Smooth muscle cell of bladder (primary cell): ENCODE data around the gene PTK6. TPM values are rescaled to one million over a fixed set of nuclear protein-coding genes. Genes with fewer than 3 reads are reported as not detected.

Source experiments
- total RNA-seq: library from RNA; depleted of rRNA; stranded (reverse); fragments of >200 nt; gene quantifications from 2 replicates; pipeline ENCODE4 v1.2.3, GENCODE V29; 2014

The PTK6 gene
- total RNA-seq: under 0.01 and 0.09 TPM in 2 replicates

GRCh38 chr20:63536997-63537524 lies at the start of gene PTK6:
PTK6 (minus strand) TSS chr20:63537376; CDS start chr20:63537314, 62 bp downstream.

GRCh38 chr20:63574156-63574828 lies 37.1 kb upstream of the PTK6 start, which contains the start of gene HELZ2:
HELZ2 (minus strand) TSS chr20:63574239; CDS start chr20:63572385, 1,854 bp downstream.

DNA sequence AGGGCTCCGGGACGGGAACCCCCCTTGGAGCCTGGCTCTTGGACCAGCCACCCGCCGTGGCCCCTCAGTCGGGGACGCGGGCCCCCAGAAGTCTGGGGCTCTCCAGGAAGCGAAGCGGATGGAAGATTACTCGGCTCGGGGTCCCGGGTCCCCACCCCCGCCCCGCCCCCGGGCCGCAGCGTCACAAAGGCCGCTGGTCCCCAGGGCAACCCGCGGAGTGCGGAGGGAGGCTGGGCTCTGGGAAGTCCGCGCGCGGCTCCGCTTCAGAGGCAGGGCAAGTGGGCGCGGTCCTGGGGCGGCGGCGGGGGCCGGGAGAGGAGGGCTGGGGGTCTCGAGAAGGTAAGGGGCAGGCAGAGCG lies 16.7 kb upstream of the PTK6 start, which contains the start of gene FNDC11:
Gene FNDC11, plus strand, starts transcription at position 227 of the 358 bp plus-strand sequence. CDS start 1,505 bp downstream, outside the sequence.

GRCh38 chr20:63547725-63548480 lies 10.7 kb upstream of the PTK6 start, which contains the start of gene SRMS:
SRMS (minus strand) TSS chr20:63547749; CDS start chr20:63547463, 286 bp downstream.

DNA sequence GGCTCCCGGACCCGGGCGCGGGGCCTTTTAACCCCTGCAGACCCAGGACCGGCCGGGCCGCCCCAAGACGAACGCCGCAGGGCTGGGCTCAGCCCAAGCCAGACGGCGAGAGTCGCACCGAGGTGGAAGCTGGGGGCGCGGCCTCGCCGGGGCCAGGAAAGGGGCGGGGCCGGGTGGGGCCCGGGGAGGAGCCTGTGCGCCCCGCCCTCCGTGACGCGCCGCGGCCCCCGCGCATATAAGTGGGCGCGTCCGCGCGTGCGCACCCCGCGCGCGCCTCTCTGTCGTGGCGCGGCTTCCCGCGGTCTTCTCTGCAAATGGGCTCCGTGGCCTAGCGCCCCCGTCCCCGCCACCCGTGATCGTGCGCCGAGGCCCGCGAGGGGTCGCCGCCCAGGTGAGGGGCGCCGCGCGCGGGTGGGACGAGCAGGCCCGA lies 16.7 kb downstream of the PTK6 start, which contains the start of gene PPDPF:
Gene PPDPF, plus strand, starts transcription at position 262 of the 430 bp plus-strand sequence. CDS start 544 bp downstream, outside the sequence.

GRCh38 chr20:63498960-63499337 lies 38.2 kb downstream of the PTK6 start, which contains the start of gene EEF1A2:
EEF1A2 (minus strand) TSS chr20:63499083; CDS start chr20:63497763, 1,320 bp downstream.

Other genes with a start within 250 kb of the PTK6 start
- gene COL20A1, start 244.2 kb downstream of the PTK6 start, total RNA-seq: not detected in 2 replicates
- gene CHRNA4, start 176.0 kb downstream of the PTK6 start, total RNA-seq: not detected in 2 replicates
- gene KCNQ2, start 64.7 kb downstream of the PTK6 start, total RNA-seq: not detected in 2 replicates
- gene EEF1A2, start 38.3 kb downstream of the PTK6 start, total RNA-seq: 1.3 and 3.0 TPM in 2 replicates
- gene PPDPF, start 16.6 kb downstream of the PTK6 start, total RNA-seq: 17.5 and 24.5 TPM in 2 replicates
- gene SRMS, start 10.4 kb upstream of the PTK6 start, total RNA-seq: not detected in 2 replicates
- gene FNDC11, start 16.8 kb upstream of the PTK6 start, total RNA-seq: 0.46 and 0.57 TPM in 2 replicates
- 27.0 and 29.2 TPM in 2 replicates for gene HELZ2, start 36.9 kb upstream of the PTK6 start, total RNA-seq
- gene GMEB2, start 89.7 kb upstream of the PTK6 start, total RNA-seq: 7.4 and 8.4 TPM in 2 replicates
- 2.1 and 2.3 TPM in 2 replicates for gene STMN3, start 116.0 kb upstream of the PTK6 start, total RNA-seq
- gene RTEL1, start 120.9 kb upstream of the PTK6 start, total RNA-seq: 6.1 and 9.2 TPM in 2 replicates
- gene TNFRSF6B, start 159.3 kb upstream of the PTK6 start, total RNA-seq: 0.65 and 1.3 TPM in 2 replicates
- gene ARFRP1, start 170.6 kb upstream of the PTK6 start, total RNA-seq: 30.2 and 35.4 TPM in 2 replicates
- 14.3 and 15.6 TPM in 2 replicates for gene ZGPAT, start 170.7 kb upstream of the PTK6 start, total RNA-seq
- 1.6 and 2.2 TPM in 2 replicates for gene LIME1, start 199.3 kb upstream of the PTK6 start, total RNA-seq
- 14.4 and 18.3 TPM in 2 replicates for gene SLC2A4RG, start 202.4 kb upstream of the PTK6 start, total RNA-seq